GM19025 (cell line): ENCODE data around the gene SMAP1.

Experiments
- ATAC-seq: cut with Tn5 transposase; IDR thresholded peaks from one replicate; pipeline ENCODE4 v1.9.1; 2021; ENCODE audit warnings: mild to moderate bottlenecking, low read depth, moderate library complexity; ENCODE audit not compliant: unreplicated experiment

The SMAP1 gene

DNA sequence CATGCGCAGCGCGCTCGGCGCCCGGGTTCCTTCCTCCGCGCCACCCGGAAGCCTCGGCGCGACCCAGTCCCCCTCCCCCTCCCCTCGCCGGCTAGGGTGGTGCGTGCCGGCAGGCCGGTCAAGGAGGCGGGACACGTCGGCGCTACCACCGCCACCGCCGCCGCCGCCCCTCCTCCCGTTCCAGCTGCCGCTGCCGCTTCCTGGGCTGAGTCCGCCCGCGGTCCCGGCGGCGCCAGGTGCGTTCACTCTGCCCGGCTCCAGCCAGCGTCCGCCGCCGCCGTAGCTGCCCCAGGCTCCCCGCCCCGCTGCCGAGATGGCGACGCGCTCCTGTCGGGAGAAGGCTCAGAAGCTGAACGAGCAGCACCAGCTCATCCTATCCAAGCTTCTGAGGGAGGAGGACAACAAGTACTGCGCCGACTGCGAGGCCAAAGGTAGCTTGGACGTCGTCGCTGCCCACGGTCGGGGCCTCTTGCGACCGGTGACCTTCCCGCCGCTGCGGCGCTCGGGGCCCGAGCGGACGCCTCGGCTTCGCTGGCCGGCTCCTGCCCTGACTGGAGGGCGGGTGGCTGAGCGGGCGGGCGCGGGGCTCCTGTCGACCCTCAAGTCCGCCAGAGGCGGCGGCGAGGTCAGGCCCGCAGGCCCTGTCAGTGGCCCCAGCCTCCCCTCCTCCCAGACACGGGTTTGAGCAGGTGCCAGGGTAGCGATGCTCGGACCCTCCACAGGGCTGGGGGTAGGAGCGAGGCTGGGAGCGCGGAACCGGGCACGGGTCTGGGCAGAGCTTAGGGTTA is at the start of gene SMAP1:
TSS of gene SMAP1 (plus strand) at position 173 of the 788 bp plus-strand sequence. CDS start at position 314, 141 bp downstream.
- ATAC-seq, result peak; percentile 93

DNA sequence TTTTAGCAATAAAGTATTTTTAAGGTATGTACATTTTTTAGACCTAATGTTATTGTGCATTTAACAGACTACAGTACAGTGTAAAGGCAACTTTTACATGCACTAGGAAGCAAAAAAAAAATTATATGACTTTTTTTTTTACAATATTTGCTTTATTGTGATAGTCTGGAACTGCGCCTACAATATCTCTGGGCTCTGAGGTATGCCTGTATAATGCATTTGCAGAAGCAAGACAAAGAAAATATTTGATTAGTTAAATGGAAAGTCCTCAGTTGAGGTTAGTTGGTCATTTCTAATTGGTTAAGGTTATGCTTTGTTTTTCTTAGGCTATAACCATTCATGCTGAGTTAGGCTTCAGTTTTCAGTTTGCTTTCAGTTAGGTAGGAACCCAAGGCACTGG is 46.9 kb upstream of the SMAP1 start:
- ATAC-seq, result no peak

DNA sequence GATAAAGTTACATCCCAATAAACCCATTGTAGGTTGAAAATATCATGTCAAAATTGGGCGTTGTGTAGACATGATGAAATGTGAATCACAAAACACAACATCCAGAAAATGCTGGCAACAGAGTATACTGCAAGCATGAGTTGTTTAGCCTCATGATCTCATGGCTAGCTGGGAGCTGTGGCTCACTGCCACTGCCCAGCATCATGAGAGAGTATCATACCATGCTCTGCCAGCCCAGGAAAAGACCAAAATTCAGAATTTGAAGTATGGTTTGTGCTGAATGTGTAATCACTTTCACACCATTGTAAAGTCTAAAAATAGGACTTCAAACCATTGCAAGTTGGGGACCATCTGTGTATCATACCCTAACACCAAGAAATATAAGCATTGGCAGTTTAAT is 45.2 kb upstream of the SMAP1 start:
- no peak for ATAC-seq

DNA sequence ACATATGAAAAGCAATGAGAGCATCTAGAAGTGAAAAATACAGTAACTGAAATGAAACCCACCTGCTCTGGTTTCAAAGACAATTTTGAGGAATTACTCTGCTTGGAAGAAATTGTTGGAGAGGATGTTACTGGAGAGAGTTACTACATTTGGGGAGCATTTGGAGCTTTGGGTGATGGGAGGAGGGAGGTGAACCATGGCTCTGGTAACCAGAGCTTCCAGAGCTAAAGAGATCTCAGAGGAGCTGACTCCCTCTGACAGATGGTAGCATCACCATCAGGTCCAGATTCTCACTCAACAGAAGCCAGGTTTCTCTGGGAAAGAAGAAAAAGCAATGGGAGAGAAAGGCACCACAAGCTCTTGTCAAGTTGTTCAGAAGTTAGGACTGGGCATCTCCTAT is 42.2 kb upstream of the SMAP1 start:
- ATAC-seq, result no peak

DNA sequence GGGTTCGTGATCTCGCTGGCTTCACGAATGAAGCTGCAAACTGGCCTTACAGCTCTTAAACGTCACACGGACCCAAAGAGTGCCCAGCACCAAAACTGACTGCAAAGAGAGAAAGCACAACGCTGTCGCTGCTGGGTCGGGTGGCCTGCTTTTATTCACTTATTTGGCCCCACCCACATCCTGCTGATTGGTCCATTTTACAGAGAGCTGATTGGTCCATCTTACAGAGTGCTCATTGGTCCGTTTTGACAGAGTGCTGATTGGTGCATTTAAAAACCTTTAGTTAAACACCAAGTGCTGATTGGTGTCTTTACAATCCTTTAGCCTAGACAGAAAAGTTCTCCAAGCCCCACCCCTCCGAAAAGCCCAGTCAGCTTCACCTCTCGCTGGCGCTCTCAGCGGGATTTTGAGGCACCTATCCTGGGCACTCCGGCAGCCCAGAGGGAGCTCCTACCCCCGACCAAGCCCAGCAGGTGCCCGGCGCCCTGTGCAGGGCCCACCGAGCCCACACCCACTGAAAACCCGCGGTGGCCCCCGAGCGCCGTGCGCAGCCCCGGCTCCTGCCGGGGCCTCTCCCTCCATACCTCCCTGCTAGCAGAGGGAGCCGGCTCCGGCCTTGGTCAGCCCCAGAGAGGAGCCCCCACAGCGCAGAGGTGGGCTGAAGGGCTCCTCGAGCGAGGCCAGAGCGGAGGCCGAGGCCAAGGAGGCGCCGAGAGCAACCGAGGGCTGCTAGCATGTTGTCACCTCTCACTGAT is 40.0 kb upstream of the SMAP1 start:
- no peak for ATAC-seq

DNA sequence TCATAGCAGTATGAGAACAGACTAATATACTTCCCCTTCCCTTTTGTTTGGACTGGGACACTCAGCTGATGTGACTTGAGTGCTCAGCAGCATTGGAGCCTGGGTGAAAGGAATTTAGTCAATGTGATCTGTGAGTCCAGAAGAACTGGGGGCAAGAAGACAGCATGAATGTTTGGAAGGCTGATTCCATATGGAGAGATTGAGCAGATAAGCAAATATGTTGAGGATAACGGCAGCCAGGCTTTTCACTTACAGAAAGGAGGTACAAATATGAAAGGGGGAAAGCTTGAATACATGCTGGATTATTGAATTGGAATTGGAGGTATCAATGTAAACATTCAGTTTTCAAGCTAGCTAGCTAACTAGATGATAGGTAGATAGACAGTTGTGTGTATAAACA is 37.8 kb upstream of the SMAP1 start:
- ATAC-seq, result no peak

DNA sequence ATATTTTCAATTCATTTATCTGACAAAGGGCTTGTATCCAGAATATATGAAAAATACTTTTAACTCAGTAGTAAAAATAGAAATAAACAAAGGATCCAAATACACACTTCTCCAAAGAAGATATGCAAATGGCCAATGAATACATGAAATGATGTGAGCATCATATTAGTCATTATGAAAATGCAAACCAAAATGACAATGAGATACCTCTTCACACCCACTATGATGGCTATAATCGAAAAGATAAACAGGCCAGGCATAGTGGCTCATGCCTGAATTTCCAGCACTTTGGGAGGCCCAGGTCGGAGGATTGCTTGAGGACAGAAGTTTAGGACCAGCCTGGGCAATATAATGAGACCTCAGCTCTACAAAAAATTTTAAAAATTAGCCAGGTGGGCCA is 33.8 kb upstream of the SMAP1 start:
- no peak for ATAC-seq

DNA sequence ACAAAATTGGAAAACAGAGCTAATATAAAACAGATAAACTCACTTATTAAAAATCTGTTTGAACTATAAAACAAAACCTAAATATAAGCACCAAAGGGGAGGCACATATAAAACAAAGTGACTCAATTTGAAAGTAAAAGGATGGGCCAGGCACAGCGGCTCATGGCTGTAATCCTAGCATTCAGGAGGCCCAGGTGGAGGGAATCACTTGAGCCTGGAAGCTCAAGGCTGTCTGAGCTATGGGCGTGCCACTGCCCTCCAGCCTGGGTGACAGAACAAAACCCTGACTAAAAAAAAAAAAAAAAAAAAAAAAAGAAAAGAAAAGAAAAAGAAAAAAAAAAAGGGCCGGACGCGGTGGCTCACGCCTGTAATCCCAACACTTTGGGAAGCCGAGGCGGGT is 31.1 kb upstream of the SMAP1 start:
- no peak for ATAC-seq

DNA sequence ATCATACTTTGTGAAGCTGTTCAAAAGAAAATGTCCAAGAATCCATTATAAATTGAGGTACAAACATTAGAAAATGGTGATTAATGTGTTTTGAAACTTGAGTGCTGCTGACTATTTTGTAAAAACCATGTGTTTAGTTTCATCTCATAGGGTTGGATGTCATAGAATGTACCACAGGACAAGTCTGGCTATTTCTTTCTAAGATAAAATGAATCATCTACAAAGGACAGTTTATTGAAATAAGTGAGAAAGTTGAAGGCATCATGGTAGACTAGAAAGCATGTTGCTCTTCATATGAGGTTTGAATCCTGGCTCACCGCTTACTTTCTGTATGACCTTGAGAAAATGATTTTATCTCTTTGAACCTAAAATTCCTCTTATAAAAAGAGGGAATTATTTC is 29.2 kb upstream of the SMAP1 start:
- no peak for ATAC-seq

DNA sequence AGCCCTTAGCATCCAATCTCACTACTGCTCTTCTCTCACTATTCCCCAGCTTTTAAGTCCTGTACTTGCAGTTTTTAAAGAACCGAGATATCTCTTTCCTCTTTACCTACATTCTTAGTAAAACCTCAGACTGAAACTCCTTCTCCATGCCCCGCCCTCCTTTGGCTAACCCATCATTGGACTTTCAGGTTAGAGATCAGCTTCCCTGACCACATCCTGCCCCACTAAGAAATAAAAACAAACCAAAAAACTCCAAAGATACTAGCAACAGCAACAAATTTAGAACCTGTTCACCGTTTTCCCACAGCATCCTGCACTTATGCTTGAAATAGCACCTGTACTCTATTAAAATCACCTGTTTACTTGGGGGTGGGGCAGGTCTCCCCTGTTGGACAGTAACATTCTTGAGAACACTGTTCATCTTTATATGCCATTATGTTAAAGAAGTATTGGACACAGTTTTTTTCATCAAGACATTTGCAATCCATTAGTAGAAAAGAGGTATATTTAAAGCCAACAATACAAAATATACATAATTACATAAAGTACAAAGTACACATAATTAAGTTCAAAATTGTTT is 16.3 kb upstream of the SMAP1 start:
- ATAC-seq, result no peak

DNA sequence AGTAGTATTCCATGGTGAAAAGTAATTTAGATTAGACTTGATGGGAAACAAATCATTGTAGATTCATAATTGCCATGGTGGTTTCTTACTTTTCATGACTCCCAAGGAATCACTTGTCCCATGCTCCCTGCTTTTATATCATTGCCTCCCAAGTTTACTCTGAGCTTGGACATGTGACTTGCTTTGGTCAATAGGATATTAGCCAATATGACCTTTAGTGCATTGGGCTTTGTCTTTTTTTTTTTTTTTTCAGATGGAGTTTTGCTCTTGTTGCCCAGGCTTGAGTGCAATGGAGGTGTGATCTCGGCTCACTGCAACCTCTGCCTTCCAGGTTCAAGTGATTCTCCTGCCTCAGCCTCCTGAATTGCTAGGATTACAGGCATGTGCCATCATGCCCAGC is 15.5 kb upstream of the SMAP1 start:
- no peak for ATAC-seq

DNA sequence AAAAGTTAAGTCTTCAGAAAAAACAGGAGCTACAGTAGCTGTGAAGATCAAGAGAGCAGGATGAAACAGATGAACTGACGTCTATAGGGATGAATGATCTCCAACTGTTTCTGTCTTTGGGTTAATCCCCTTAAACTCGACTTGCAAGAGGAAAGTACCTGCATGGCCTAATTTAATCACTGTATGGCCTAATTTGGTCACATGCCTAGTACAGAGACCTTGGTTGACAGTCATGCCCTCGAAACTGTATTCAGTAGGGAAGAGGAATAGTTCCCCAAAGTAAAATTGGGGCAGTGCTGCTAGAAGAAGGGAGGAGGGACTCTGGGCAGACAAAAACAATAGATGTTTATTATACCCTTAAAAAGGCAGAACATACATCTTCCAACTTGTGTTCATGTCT is 10.0 kb upstream of the SMAP1 start:
- no peak for ATAC-seq

DNA sequence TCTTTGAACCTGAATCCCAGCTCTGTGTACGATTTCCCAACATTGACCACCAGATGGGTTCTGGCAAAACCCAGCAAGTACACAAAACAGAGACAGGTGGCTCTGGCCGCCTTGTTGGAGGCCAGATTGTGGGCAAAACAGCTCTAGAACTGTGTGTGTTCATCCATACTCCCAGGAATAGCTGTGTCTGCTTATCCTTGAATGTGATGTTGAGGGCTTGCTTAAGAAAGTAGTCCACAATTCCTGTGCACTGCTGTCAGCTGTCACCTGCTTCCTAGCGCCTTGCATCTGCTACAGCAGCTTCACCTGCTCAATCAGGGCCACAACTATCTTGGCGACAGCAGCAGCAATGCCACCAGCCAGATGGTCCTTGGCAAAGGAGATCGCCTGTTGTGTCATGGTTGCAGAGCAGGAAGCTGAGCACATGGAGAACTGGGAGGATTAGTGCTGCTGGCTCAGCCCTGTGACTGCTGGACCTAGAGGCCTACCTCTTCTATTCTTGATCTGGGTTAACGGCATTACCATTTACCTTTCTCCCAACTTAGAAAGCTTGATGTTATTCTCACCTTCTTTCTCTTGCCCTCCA is 3.7 kb upstream of the SMAP1 start:
- no peak for ATAC-seq

DNA sequence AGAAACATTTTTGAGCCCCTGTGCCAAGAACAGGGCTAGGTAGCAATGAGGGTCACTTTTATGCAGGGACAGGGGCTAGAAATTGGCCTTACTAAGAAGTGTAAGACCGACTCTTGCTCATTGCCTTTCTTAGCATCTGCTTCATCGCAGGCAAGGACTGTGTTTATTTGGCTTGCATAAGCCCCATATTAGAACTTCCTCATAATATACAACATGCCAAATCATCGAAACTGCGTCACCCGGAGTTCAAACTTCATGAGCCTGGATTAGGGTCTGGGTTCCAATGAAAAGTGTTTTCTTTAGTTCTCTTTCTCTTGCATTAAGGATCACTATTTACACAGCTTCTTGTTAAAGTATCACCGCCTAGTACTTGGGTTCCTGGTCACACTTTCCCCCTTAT is 977 bp upstream of the SMAP1 start:
- ATAC-seq, result no peak

DNA sequence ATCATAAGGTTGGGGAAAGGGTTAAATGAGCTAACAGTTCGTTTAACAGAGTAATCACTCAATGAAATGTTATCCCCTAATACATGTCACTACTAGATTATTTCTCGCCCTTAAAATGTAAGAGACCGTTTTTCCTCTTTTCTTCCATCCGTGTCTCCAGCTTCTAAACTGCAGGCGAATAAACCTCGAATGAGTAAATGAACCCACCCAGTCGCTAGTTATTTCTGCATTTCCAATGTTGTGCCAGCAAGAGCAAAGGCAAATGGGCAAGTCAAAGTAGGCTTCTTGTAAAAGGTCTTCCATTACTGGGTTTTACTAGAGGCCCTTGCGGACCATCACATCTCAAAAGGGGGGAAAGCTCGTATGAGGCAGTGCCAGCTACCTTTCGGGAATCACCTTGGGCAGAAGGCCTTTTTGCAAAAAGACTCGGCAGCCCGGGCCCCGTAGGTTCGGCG is 400 bp upstream of the SMAP1 start:
- no peak for ATAC-seq

DNA sequence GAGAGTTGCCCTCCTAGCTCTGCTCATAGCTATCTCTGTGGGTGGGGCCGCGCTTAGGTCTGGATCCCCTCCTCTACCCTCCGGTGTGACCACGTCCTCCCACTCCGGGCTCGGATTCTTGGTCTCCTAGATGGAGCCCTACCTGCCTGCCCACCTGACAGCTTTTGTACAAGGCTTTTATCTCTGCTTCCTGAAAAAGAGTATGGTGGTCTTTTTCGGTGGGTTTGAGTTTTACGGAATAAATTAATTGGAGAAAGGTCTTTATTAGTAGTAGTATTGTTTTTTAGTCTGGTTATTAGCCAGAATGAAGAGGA is 773 bp downstream of the SMAP1 start:
- no peak for ATAC-seq

DNA sequence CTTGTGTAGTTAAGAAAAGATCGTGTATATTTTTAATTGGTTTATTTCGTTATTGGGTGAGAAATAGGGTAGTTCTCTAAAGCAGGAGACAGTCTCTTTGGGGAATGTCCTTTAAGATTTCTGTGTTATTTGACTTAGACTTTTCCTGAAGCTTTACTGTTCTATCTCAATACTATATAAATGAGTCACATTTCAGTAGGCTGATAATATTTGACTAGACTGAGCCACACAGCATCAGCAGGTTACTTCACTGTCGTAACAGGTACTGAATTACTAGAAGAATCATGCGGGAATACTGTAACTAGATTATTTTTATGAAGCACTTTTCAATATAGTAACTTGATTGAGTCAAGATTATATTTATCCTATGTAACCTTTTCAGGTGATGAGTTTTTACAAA is 1.4 kb downstream of the SMAP1 start:
- ATAC-seq, result no peak

DNA sequence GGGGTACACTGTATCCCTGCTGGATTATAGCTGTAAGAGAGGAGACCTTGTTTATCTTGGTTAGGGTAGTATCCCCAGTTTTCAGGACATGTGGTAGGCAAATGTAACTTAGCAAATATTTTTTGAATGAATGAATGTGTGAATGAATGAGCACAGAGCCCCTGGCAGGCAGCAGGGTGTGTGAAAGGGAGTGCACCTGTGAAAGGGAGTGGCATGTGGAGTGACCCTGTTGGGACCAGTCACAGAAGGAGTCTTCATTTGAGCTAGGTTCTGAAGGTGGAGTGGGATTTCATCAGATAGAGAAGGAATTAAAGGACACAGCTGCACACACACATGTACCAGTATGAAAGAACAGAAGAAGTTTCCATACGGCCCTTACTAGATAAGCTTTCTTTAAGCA is 4.9 kb downstream of the SMAP1 start:
- ATAC-seq, result no peak

DNA sequence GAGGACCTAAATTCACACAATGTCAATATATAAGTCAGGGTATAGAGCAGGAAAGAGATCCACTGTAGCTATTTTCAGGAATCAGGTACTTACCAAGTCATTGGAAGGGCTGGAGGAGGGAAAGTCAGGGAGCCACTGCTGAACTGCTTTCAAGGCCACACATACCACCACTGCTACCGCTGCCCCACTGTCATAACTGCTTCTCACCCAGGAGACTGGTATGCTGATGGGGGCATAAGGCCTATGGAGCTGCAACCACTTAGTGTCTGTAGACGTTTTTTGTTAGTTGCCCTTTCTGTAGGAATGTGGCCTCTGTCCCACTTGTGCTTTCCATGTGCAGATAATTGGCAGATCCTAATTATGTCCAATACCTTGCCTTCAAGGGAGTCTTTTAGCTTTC is 5.4 kb downstream of the SMAP1 start:
- ATAC-seq, result no peak

DNA sequence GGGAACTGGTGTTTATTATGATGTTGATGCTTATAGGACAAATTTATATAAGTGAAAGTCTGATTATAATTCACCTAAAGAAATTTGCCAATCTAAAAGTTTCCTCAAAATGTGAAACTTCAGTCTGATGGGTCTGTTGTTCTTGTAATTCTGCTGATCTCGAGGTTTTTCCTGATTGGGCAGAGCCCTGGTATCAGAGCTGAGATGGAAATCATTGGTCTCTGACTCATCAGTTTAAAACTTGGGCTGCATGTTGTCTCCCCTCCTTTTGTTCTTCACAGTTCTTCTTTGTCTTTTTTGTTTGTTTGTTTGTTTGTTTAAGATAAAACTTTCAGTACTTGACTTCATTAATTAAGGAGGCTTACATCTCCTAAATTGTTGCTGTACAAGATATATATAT is 5.9 kb downstream of the SMAP1 start:
- ATAC-seq, result no peak

DNA sequence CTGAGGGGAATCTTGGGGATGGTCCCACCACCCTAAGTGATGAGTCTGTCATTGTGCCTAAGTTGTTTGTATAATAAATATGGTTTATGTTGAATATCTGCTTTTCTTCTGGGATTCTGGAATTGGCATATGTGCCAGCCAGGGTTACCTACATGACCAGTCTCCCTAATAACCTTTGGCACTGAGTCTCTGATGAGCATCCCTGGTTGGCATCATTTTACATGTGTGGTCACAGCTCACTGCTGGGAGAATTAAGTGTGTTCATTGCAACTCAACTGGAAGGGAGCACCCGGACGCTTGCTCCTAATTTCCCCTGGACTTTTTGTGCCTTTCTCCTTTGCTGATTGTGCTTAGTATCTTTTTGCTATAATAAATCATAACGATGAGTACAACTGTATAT is 8.1 kb downstream of the SMAP1 start:
- no peak for ATAC-seq
